Activated CD8-positive, alpha-beta T cell treated with anti-CD3 and anti-CD28 coated beads for 36 hours (primary cell): Measurements from ENCODE around the gene SIGMAR1. TPM values are rescaled to one million over a fixed set of nuclear protein-coding genes. Genes with fewer than 3 reads are reported as not detected.

Experiments used
- ATAC-seq: fragments of 200-7000 bp; cut with Tn5 transposase; one replicate; pipeline ENCODE4 v1.10.0; 2021; ENCODE audit warnings: mild to moderate bottlenecking, moderate library complexity
- CTCF ChIA-PET: fragments of 350-600 bp; sonication (Branson Sonifier 250); formaldehyde crosslinking; loops from one replicate; lab custom pipeline; 2021; ENCODE audit warnings: antibody characterized with exemption; lab: Charles Lee
- POLR2A ChIA-PET: fragments of 350-600 bp; sonication (Branson Sonifier 250); formaldehyde crosslinking; loops from one replicate; lab custom pipeline; 2021; ENCODE audit warnings: antibody characterized with exemption; lab: Charles Lee
- DNase-seq: peaks from one replicate; pipeline ENCODE4 v3.0.0-alpha.2; 2020
- H3K27ac Mint-ChIP-seq: one replicate; pipeline ENCODE4 v1.8.0; 2021; ENCODE audit warnings: mild to moderate bottlenecking, mixed read lengths
- H3K27me3 Mint-ChIP-seq: one replicate; pipeline ENCODE4 v1.8.0; 2021; ENCODE audit warnings: mixed read lengths
- H3K36me3 Mint-ChIP-seq: one replicate; pipeline ENCODE4 v1.8.0; 2021; ENCODE audit warnings: low read depth, mixed read lengths
- H3K4me1 Mint-ChIP-seq: one replicate; pipeline ENCODE4 v1.8.0; 2021; ENCODE audit warnings: low read depth, mixed read lengths
- H3K4me3 Mint-ChIP-seq: one replicate; pipeline ENCODE4 v1.8.0; 2021; ENCODE audit warnings: mild to moderate bottlenecking, moderate library complexity, mixed read lengths
- H3K9me3 Mint-ChIP-seq: one replicate; pipeline ENCODE4 v1.8.0; 2021; ENCODE audit warnings: mixed read lengths
- intact Hi-C: fragments of 100-400 bp; cut with micrococcal nuclease; formaldehyde crosslinking; loops from one replicate; pipeline ENCODE4 v1.10.0; 2022
- total RNA-seq, 2 experiments: library from RNA; stranded (reverse); gene quantifications; one replicate each; pipeline ENCODE4 v1.2.3, GENCODE V29; 2021
- TF ChIP-seq, protein P1 (sequence below): fragments of 200-600 bp; IDR thresholded peaks from one replicate; pipeline ENCODE4 v1.8.0; 2022; ENCODE audit warnings: antibody characterized with exemption, mild to moderate bottlenecking

SIGMAR1 gene
- total RNA-seq, 2 experiments from 2014 or later, result 80.7 to 81.2 TPM

DNA sequence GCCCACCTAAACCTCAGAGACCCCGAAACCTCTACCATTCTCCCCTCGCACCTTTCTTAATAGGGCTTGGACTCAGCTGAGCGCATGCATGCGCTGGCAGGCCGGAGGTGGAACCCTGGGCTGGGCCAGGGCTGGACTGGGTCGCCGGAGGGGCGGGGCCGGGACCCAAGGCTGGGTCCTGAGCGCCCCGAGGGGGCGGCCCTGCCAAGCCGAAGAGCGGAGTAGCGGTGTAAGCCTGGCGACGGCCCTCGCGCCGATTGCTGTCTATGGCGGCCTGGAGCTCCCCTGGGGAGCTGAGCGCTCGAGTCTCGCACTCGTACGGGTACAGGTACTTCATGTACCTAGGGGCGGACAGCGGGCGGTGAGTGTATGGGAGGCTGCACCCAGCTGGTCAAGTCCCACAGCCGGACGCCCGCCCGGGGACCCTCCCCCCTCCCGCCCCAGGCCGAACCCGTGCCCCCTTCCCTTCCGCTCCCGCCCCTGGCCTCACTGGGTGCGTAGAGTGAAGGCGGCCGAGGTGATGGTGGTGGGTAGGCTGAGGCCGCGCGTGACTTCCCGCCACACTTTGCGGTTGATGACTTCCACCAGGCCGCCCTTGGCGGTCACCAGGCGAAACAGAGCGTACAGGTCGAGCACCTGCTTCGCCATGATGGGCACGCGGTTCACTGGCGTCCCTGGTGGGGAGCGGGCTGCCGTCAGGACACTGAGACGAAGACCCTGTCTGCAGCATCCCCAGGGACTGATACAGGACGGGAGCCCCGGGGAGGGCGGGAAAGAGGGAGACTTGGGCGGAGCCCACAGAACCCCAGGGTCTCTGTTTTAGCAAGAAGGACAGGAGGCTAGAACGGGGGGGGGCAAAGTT, 14.0 kb downstream of the SIGMAR1 start:
- H3K4me3 Mint-ChIP-seq, result peak overlapping the region; percentile 34
- ATAC-seq (no peak), DNase-seq (peak; percentile 35)
- peaks cover 33% of the 10 kb centered on the region for H3K4me1 Mint-ChIP-seq
- H3K36me3 Mint-ChIP-seq, result no peaks in the 10 kb centered on the region
- TF ChIP-seq, protein P1, sequence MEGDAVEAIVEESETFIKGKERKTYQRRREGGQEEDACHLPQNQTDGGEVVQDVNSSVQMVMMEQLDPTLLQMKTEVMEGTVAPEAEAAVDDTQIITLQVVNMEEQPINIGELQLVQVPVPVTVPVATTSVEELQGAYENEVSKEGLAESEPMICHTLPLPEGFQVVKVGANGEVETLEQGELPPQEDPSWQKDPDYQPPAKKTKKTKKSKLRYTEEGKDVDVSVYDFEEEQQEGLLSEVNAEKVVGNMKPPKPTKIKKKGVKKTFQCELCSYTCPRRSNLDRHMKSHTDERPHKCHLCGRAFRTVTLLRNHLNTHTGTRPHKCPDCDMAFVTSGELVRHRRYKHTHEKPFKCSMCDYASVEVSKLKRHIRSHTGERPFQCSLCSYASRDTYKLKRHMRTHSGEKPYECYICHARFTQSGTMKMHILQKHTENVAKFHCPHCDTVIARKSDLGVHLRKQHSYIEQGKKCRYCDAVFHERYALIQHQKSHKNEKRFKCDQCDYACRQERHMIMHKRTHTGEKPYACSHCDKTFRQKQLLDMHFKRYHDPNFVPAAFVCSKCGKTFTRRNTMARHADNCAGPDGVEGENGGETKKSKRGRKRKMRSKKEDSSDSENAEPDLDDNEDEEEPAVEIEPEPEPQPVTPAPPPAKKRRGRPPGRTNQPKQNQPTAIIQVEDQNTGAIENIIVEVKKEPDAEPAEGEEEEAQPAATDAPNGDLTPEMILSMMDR, result no peak
- H3K27ac Mint-ChIP-seq, result no peak overlapping the region
- POLR2A ChIA-PET, result interaction anchor here (1.0 to 7.3 kb wide), 2 partner anchors 12 to 23 kb away, joined by 3 to 59 read pairs; partner anchors contain the start of genes GALT and SIGMAR1
- CTCF ChIA-PET, result interaction anchor here (1.0 to 7.6 kb wide), 3 partner anchors 10 to 22 kb away, joined by 3 to 142 read pairs (median 9); partner anchors contain the start of gene SIGMAR1
- intact Hi-C loops, result no loop called here
- no peaks in the 10 kb centered on the region for H3K9me3 Mint-ChIP-seq
- H3K27me3 Mint-ChIP-seq, result peaks cover 47% of the 10 kb centered on the region

DNA sequence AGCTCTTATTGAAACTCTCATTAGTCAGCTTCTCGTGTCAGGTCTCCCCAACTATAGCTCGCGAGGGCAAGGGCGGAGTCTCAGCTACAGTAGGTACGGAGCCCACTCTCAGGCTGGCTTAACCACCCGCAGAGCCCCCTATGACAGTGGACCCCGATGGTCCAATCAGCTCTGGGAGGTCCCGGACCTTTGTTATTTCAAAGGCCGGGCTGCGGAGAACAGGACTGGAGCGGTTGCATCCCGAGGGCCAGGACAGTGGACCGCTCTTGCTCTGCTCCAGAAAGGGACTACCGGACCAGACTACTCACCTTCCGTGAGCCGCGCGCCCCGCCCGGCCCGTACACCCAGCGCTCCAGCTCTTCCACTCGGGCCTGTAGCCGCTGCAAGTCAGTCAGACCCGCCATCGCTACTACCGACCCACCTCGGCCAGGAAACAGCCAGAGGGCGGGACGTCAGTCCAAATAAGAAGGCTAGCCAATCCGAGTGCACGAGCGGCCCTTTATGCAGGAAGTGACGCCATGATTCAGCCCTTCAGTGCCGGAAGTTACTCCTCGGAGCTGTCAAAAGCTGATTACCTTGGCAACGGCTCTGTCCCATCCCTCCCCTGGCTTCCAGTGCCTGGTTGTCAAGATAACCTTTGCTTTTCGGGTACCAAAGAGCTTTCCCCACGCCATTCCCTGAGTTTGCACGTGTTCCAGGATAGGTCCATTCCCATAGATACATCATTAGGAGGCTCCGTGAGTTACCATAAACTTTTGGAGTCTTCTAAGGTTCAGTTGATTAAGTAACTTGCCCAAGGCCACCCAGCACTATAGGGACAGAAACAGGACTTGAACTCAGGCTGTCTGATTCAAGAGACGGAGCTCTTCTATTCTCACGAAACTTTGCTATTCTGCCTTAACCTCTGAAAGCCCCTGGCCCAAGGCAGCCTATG, 17.3 kb downstream of the SIGMAR1 start, which contains the start of gene DCTN3:
Gene DCTN3 (minus strand): TSS at position 435 of the 934 bp plus-strand sequence. CDS start 31 bp downstream, at position 404.
- H3K4me1 Mint-ChIP-seq, result peaks cover 26% of the 10 kb centered on the region
- ChIA-PET CTCF (interaction anchor here (1.1 to 7.6 kb wide), 10 partner anchors 9 to 82 kb away, joined by 3 to 142 read pairs (median 6); partner anchors contain the start of genes ARID3C, GALT, RPP25L and SIGMAR1), POLR2A (interaction anchor here (0.7 to 7.3 kb wide), 7 partner anchors 9 to 440 kb away, joined by 3 to 59 read pairs (median 4); partner anchors contain the start of genes ARID3C, GALT, RPP25L and SIGMAR1)
- H3K4me3 Mint-ChIP-seq, result peak within 1 kb of the TSS; percentile 91
- ATAC-seq (peak; percentile 99), DNase-seq (peak; percentile 97)
- H3K36me3 Mint-ChIP-seq, result no peaks in the 10 kb centered on the region
- peaks cover 17% of the 10 kb centered on the region for H3K27me3 Mint-ChIP-seq
- intact Hi-C loops, result no loop called here
- H3K27ac Mint-ChIP-seq, result peak within 1 kb of the TSS; percentile 75
- TF ChIP-seq, protein P1, result no peak
- no peaks in the 10 kb centered on the region for H3K9me3 Mint-ChIP-seq

DNA sequence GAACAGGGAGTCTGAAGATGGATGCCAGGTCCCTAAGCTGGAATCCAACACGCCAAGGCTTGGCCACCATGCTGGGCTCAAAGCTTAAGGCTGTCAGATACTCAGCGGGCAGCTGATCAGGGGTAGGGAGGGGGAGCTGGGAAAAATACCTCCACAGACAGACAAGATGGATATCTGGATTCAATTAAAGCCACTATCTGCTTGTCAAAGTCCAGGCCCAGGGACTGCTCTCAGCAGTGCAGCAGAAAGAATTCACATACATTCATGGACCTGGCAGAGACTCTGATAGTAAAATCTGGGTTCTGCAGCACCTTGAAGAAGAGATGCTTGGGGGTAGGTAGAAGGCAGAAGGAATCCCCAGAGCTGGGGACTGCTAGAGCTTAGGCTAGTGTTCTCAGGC, 22.5 kb downstream of the SIGMAR1 start:
- H3K4me1 Mint-ChIP-seq, result peaks cover 30% of the 10 kb centered on the region
- H3K27ac Mint-ChIP-seq, result no peak overlapping the region
- no peaks in the 10 kb centered on the region for H3K9me3 Mint-ChIP-seq
- CTCF ChIA-PET, result interaction anchor here (1.2 to 8.3 kb wide), 4 partner anchors 11 to 68 kb away, joined by 4 to 142 read pairs (median 4); partner anchors contain the start of gene SIGMAR1
- peaks cover 11% of the 10 kb centered on the region for H3K36me3 Mint-ChIP-seq
- H3K27me3 Mint-ChIP-seq, result no peaks in the 10 kb centered on the region
- TF ChIP-seq, protein P1, result no peak
- no peak overlapping the region for H3K4me3 Mint-ChIP-seq
- ATAC-seq (no peak), DNase-seq (no peak)
- POLR2A ChIA-PET, result interaction anchor here (0.6 to 1.6 kb wide), 5 partner anchors 11 to 31 kb away, joined by 3 to 5 read pairs (median 4); partner anchors contain the start of gene GALT
- intact Hi-C loops, result no loop called here

DNA sequence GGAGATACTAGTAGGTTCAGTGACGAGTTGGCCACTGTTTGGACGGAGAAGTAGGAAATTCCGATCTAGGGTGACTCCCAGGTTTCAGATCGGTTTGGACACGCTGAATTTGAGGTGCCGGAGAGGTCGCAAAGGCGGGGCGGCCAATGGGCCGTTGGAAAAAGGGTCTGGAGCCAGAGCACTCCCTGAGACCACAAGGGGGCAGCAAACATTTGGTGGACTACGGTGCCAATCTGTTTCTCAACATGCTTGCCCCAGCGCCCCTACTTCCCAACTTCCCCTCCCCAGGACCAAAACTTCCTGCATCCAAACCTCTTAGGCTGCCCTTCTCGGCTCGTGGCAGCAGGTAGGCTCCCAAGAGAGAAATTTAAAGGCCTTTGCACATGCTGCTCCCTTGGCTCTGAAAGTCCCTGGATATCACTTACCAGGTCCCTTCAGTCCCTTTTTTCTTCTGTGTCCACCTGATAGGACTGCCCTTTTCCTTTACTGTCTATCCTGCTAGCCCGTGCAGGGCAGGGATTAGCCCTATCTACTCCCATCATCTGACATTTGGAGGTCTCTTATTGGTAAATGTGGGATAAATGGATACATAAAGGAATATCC, 24.7 kb downstream of the SIGMAR1 start:
- CTCF ChIA-PET, result interaction anchor here (0.7 to 8.3 kb wide), 14 partner anchors 8 to 90 kb away, joined by 3 to 142 read pairs (median 6); partner anchors contain the start of genes DCTN3, GALT and SIGMAR1
- POLR2A ChIA-PET, result interaction anchor here (0.9 to 2.2 kb wide), 6 partner anchors 9 to 33 kb away, joined by 3 to 35 read pairs (median 4); partner anchors contain the start of genes GALT and SIGMAR1
- Mint-ChIP-seq H3K36me3 (peaks cover 17% of the 10 kb centered on the region), H3K4me3 (peak overlapping the region; percentile 87), H3K9me3 (no peaks in the 10 kb centered on the region), H3K4me1 (peaks cover 20% of the 10 kb centered on the region), H3K27me3 (no peaks in the 10 kb centered on the region), H3K27ac (peak overlapping the region; percentile 92)
- TF ChIP-seq, protein P1, result peak; percentile 76
- DNase-seq (peak; percentile 81), ATAC-seq (peak; percentile 40)
- intact Hi-C loops, result loop anchor here (2.0 kb wide), 1 partner anchor 22 kb away; no protein-coding TSS in a partner anchor
